Activated CD4-positive, alpha-beta T cell treated with anti-CD3 and anti-CD28 coated beads for 1 hour (primary cell): ENCODE results near the gene EIF2S2.

Source experiments
- DNase-seq: peaks from one replicate; pipeline ENCODE4 v3.0.0-alpha.2; 2020

The EIF2S2 gene

DNA sequence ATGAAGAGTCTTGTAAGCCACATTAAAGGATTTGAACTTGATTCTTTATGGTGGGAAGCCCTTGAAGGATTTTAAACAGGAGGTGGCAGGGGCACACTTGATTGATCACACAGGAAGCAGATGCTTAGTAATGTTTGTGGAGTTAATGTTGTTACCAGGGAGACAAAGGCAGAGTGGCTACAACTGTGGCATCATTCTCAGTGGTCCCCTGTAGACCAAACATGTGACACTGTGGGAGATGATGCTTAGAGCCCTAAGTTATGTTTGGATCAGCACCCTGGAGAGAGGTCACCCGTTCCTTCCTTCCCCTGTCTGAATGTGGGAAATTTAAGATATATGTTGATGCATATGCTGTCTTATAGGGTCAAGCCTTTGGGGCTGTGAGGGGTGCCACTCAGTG, 53.2 kb downstream of the EIF2S2 start:
- no peak for DNase-seq

- no peak for DNase-seq
These were observed 56.8 kb downstream of the EIF2S2 start for GRCh38 chr20:34055290-34055689.

- no peak for DNase-seq
These were observed 59.6 kb downstream of the EIF2S2 start for GRCh38 chr20:34052414-34052813.

GRCh38 chr20:34049897-34050695, 61.9 kb downstream of the EIF2S2 start:
- DNase-seq = no peak

GRCh38 chr20:34049389-34049788, 62.7 kb downstream of the EIF2S2 start:
- DNase-seq = no peak

DNA sequence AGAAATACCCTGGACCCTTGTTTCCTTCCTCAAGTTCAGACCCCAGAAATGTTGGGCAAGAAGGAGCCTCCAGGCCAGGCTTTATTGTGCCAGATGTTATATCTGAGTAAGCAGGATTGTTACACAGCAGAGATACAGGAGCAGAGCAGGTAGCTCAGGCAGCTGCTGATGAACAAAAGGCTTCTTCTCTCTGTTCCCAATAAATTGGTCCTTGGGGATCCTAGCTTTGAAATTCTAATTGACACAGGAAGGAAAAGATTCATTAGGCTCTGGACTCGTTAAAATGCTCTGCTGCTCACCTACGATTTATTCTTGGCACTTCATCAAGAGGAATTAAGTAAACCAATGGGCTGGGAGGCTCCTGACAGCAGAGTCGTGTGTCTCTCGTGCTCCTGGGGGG, 64.1 kb downstream of the EIF2S2 start:
- DNase-seq = no peak

DNA sequence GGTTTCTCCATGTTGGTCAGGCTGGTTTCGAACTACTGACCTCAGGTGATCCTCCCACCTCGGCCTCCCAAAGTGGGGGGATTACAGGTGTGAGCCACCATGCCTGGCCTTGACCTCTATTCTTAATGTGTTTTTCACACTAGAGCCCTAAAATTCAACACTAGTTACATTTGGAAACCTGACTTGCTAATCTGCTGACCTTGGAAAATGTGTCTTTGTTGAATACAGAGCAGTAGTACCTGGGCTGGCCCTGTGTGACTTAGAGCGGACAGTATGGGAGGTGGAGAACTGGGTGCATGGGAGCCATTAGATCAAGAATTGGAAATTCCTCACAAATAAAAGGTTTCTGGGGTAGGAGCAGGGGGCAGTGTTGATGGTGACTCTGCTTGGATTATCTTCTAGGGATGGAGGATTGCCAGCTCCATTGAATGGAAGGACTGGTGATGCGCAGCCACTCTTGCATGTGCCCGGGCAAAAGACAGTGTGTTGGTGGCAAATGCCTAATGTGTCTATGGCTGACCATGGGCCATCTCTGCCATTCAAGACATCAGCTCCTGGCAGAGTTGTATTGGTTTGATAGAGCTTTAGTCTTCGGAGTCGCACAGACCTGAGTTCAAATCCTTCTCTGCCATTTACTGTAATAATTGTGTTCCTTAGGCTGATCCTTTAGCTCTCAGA, 64.9 kb downstream of the EIF2S2 start:
- no peak for DNase-seq

- DNase-seq = no peak
These were observed 65.9 kb downstream of the EIF2S2 start for GRCh38 chr20:34045930-34046725.

- no peak for DNase-seq
These were observed 66.7 kb downstream of the EIF2S2 start for GRCh38 chr20:34045294-34045693.

- no peak for DNase-seq
These were observed 69.0 kb downstream of the EIF2S2 start for GRCh38 chr20:34043025-34043424.

DNA sequence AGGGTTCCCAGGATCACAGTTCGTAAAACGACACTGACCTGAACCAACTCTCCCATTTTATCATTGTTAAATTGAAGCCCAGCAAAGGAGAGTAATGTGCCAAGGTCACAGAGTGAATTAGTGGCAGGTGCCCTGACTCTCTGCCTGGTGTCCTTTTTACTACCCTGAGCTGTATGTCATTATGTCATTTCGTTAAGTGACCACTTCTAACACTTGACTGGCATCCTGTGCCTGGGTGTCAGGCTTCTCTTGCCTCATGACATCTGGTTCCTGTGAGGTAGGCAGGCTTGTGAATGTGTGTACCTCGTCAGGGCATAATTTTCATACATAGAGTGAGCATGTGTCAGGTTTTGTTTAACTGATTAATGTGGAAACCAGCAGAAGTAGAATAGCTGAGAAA, 69.8 kb downstream of the EIF2S2 start:
- DNase-seq = no peak

DNA sequence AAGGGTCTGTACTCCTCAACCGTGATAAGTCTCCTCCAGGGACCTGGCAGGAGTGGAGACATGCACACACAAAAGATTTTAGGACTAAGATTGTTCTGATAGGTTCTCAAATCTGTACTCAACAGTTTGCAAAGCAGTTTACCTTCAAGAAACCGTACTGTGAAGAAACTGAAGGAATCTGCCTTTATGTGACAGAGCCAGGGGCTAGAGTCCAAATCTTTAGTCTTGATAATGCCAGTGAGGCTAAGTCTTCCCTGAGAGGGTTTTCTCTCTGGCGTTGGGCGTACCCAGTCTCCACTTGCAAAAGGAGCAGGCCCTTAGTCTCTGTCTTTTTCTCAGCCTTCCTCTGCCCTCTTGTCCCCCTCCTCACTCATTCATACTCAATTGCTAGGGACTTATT, 70.8 kb downstream of the EIF2S2 start:
- no peak for DNase-seq

DNA sequence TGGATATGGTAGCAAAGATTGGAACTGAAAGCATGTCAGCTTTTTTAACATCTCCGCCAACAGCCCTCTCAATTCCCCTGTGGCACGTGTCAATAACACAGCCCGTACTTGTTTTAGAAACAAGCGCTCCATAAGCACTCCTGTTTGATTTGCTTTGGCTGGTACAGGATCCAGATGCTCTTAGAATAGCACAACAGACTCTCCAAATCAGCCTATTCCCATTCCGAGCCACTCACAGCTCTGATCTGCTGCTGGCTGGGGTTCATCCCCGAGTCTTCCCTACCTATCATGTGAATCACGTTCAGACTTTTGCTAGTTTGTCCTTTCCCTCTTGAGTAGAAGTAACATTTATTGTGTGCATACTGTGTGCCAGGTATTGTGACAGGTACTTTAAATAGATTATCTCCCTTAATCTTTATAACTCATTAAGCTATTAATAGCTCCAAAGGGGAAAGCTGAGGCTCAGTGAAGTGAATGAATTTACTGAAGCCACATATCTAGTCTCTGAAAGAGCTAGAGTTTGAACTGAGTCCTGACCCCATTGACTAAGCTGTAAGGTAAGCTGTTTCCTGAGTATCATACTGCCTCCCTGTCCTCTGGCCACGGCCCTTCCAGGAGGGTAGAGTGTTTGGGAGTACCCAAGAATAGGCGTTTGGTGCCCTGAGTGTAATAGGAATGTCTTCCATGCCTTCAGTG, 71.6 kb downstream of the EIF2S2 start:
- no peak for DNase-seq
